Activated CD4-positive, alpha-beta memory T cell treated with anti-CD3 and anti-CD28 coated beads for 36 hours (primary cell): ENCODE results near the gene CTNNA2. TPM values are rescaled to one million over a fixed set of nuclear protein-coding genes. Genes with fewer than 3 reads are reported as not detected.

Source experiments
- CTCF ChIA-PET: fragments of 350-600 bp; sonication (Branson Sonifier 250); formaldehyde crosslinking; loops from one replicate; lab custom pipeline; 2021; ENCODE audit warnings: antibody characterized with exemption, inconsistent platforms; lab: Charles Lee
- POLR2A ChIA-PET: fragments of 350-600 bp; sonication (Branson Sonifier 250); formaldehyde crosslinking; loops from one replicate; lab custom pipeline; 2021; ENCODE audit warnings: antibody characterized with exemption; lab: Charles Lee
- DNase-seq: peaks from one replicate; pipeline ENCODE4 v3.0.0-alpha.2; 2020
- H3K27ac Mint-ChIP-seq: one replicate; pipeline ENCODE4 v1.8.0; 2021; ENCODE audit warnings: mixed read lengths
- H3K27me3 Mint-ChIP-seq: one replicate; pipeline ENCODE4 v1.8.0; 2021; ENCODE audit warnings: mixed read lengths
- H3K36me3 Mint-ChIP-seq: one replicate; pipeline ENCODE4 v1.8.0; 2021; ENCODE audit warnings: mixed read lengths
- H3K4me1 Mint-ChIP-seq: one replicate; pipeline ENCODE4 v1.8.0; 2021; ENCODE audit warnings: low read depth, mixed read lengths
- H3K4me3 Mint-ChIP-seq: one replicate; pipeline ENCODE4 v1.8.0; 2021; ENCODE audit warnings: mild to moderate bottlenecking, mixed read lengths
- H3K9me3 Mint-ChIP-seq: one replicate; pipeline ENCODE4 v1.8.0; 2021; ENCODE audit warnings: mixed read lengths
- intact Hi-C: fragments of 100-400 bp; cut with micrococcal nuclease; formaldehyde crosslinking; loops from one replicate; pipeline ENCODE4 v1.15.1; 2023
- total RNA-seq, 2 experiments: library from RNA; stranded (reverse); gene quantifications; one replicate each; pipeline ENCODE4 v1.2.3, GENCODE V29; 2021

Gene CTNNA2
- total RNA-seq, 2 experiments from 2014 or later = not detected

GRCh38 chr2:80429251-80429650 lies 916.4 kb downstream of the CTNNA2 start:
- CTCF ChIA-PET = no interaction called here
- H3K4me3 Mint-ChIP-seq = no peak overlapping the region
- DNase-seq = no peak
- no peaks in the 10 kb centered on the region for H3K4me1 Mint-ChIP-seq
- H3K27ac Mint-ChIP-seq = no peak overlapping the region
- POLR2A ChIA-PET = no interaction called here
- H3K9me3 Mint-ChIP-seq = peaks cover 3% of the 10 kb centered on the region
- intact Hi-C loops = no loop called here
- no peaks in the 10 kb centered on the region for H3K36me3 Mint-ChIP-seq
- H3K27me3 Mint-ChIP-seq = no peaks in the 10 kb centered on the region

GRCh38 chr2:80437959-80438358 lies 925.1 kb downstream of the CTNNA2 start:
- no peaks in the 10 kb centered on the region for H3K27me3 Mint-ChIP-seq
- no peak overlapping the region for H3K4me3 Mint-ChIP-seq
- intact Hi-C loops = no loop called here
- H3K4me1 Mint-ChIP-seq = no peaks in the 10 kb centered on the region
- DNase-seq = no peak
- ChIA-PET POLR2A (no interaction called here), CTCF (no interaction called here)
- H3K27ac Mint-ChIP-seq = no peak overlapping the region
- H3K36me3 Mint-ChIP-seq = no peaks in the 10 kb centered on the region
- peaks cover 3% of the 10 kb centered on the region for H3K9me3 Mint-ChIP-seq

- POLR2A ChIA-PET = no interaction called here
- H3K36me3 Mint-ChIP-seq = no peaks in the 10 kb centered on the region
- no peak for DNase-seq
- intact Hi-C loops = no loop called here
- CTCF ChIA-PET = no interaction called here
- no peaks in the 10 kb centered on the region for H3K4me1 Mint-ChIP-seq
- no peak overlapping the region for H3K4me3 Mint-ChIP-seq
- H3K27me3 Mint-ChIP-seq = no peaks in the 10 kb centered on the region
- H3K9me3 Mint-ChIP-seq = peaks cover 5% of the 10 kb centered on the region
- no peak overlapping the region for H3K27ac Mint-ChIP-seq
Measured at GRCh38 chr2:80438686-80439085, 925.8 kb downstream of the CTNNA2 start.

GRCh38 chr2:80454628-80455027 lies 941.8 kb downstream of the CTNNA2 start:
- DNase-seq = no peak
- ChIA-PET CTCF (no interaction called here), POLR2A (no interaction called here)
- Mint-ChIP-seq H3K4me3 (no peak overlapping the region), H3K27me3 (no peaks in the 10 kb centered on the region), H3K27ac (no peak overlapping the region), H3K36me3 (no peaks in the 10 kb centered on the region), H3K4me1 (no peaks in the 10 kb centered on the region), H3K9me3 (peaks cover 4% of the 10 kb centered on the region)
- intact Hi-C loops = no loop called here

- ChIA-PET POLR2A (no interaction called here), CTCF (no interaction called here)
- intact Hi-C loops = no loop called here
Measured at GRCh38 chr2:80459028-80459427, 946.2 kb downstream of the CTNNA2 start.

GRCh38 chr2:80461505-80462197 lies 948.8 kb downstream of the CTNNA2 start:
- Mint-ChIP-seq H3K4me1 (no peaks in the 10 kb centered on the region), H3K27ac (no peak overlapping the region), H3K4me3 (no peak overlapping the region), H3K27me3 (no peaks in the 10 kb centered on the region), H3K36me3 (no peaks in the 10 kb centered on the region), H3K9me3 (peaks cover 10% of the 10 kb centered on the region)
- intact Hi-C loops = no loop called here
- CTCF ChIA-PET = no interaction called here
- POLR2A ChIA-PET = no interaction called here
- DNase-seq = no peak

More at GRCh38 chr2:80459028-80459427, 946.2 kb downstream of the CTNNA2 start:
- DNase-seq = no peak
- no peak overlapping the region for H3K4me3 Mint-ChIP-seq
- H3K36me3 Mint-ChIP-seq = no peaks in the 10 kb centered on the region
- H3K27ac Mint-ChIP-seq = no peak overlapping the region
- no peaks in the 10 kb centered on the region for H3K4me1 Mint-ChIP-seq
- H3K9me3 Mint-ChIP-seq = peaks cover 9% of the 10 kb centered on the region
- H3K27me3 Mint-ChIP-seq = no peaks in the 10 kb centered on the region

GRCh38 chr2:80462654-80463053 lies 949.8 kb downstream of the CTNNA2 start:
- ChIA-PET CTCF (no interaction called here), POLR2A (no interaction called here)
- no peak overlapping the region for H3K27ac Mint-ChIP-seq
- H3K9me3 Mint-ChIP-seq = peaks cover 12% of the 10 kb centered on the region
- H3K36me3 Mint-ChIP-seq = no peaks in the 10 kb centered on the region
- no peaks in the 10 kb centered on the region for H3K27me3 Mint-ChIP-seq
- no peak for DNase-seq
- H3K4me3 Mint-ChIP-seq = no peak overlapping the region
- intact Hi-C loops = no loop called here
- H3K4me1 Mint-ChIP-seq = no peaks in the 10 kb centered on the region

GRCh38 chr2:80464275-80464674 lies 951.4 kb downstream of the CTNNA2 start:
- Mint-ChIP-seq H3K4me3 (no peak overlapping the region), H3K9me3 (peaks cover 14% of the 10 kb centered on the region), H3K27me3 (no peaks in the 10 kb centered on the region), H3K27ac (no peak overlapping the region), H3K4me1 (no peaks in the 10 kb centered on the region), H3K36me3 (no peaks in the 10 kb centered on the region)
- no peak for DNase-seq
- ChIA-PET CTCF (no interaction called here), POLR2A (no interaction called here)
- intact Hi-C loops = no loop called here

GRCh38 chr2:80467262-80467811 lies 954.5 kb downstream of the CTNNA2 start:
- ChIA-PET CTCF (no interaction called here), POLR2A (no interaction called here)
- H3K4me1 Mint-ChIP-seq = no peaks in the 10 kb centered on the region
- H3K27ac Mint-ChIP-seq = no peak overlapping the region
- intact Hi-C loops = no loop called here
- no peaks in the 10 kb centered on the region for H3K36me3 Mint-ChIP-seq
- H3K27me3 Mint-ChIP-seq = no peaks in the 10 kb centered on the region
- H3K9me3 Mint-ChIP-seq = peaks cover 14% of the 10 kb centered on the region
- no peak for DNase-seq
- H3K4me3 Mint-ChIP-seq = no peak overlapping the region

GRCh38 chr2:80469428-80469827 lies 956.6 kb downstream of the CTNNA2 start:
- ChIA-PET POLR2A (no interaction called here), CTCF (no interaction called here)
- peaks cover 8% of the 10 kb centered on the region for H3K9me3 Mint-ChIP-seq
- no peak overlapping the region for H3K27ac Mint-ChIP-seq
- no peak for DNase-seq
- no peaks in the 10 kb centered on the region for H3K27me3 Mint-ChIP-seq
- H3K4me1 Mint-ChIP-seq = no peaks in the 10 kb centered on the region
- no peaks in the 10 kb centered on the region for H3K36me3 Mint-ChIP-seq
- no peak overlapping the region for H3K4me3 Mint-ChIP-seq
- intact Hi-C loops = no loop called here

GRCh38 chr2:80473069-80473468 lies 960.2 kb downstream of the CTNNA2 start:
- intact Hi-C loops = no loop called here
- CTCF ChIA-PET = no interaction called here
- H3K4me1 Mint-ChIP-seq = no peaks in the 10 kb centered on the region
- H3K9me3 Mint-ChIP-seq = peaks cover 4% of the 10 kb centered on the region
- H3K27ac Mint-ChIP-seq = no peak overlapping the region
- no peaks in the 10 kb centered on the region for H3K36me3 Mint-ChIP-seq
- no peaks in the 10 kb centered on the region for H3K27me3 Mint-ChIP-seq
- POLR2A ChIA-PET = no interaction called here
- no peak for DNase-seq
- no peak overlapping the region for H3K4me3 Mint-ChIP-seq

- Mint-ChIP-seq H3K9me3 (peaks cover 4% of the 10 kb centered on the region), H3K27me3 (no peaks in the 10 kb centered on the region), H3K4me1 (no peaks in the 10 kb centered on the region), H3K27ac (no peak overlapping the region), H3K36me3 (no peaks in the 10 kb centered on the region), H3K4me3 (no peak overlapping the region)
- ChIA-PET POLR2A (no interaction called here), CTCF (no interaction called here)
- no peak for DNase-seq
- intact Hi-C loops = no loop called here
Measured at GRCh38 chr2:80473796-80474195, 960.9 kb downstream of the CTNNA2 start.

- no peaks in the 10 kb centered on the region for H3K36me3 Mint-ChIP-seq
- peaks cover 4% of the 10 kb centered on the region for H3K9me3 Mint-ChIP-seq
- no peak overlapping the region for H3K27ac Mint-ChIP-seq
- no peaks in the 10 kb centered on the region for H3K4me1 Mint-ChIP-seq
- no peaks in the 10 kb centered on the region for H3K27me3 Mint-ChIP-seq
- ChIA-PET CTCF (no interaction called here), POLR2A (no interaction called here)
- intact Hi-C loops = no loop called here
- DNase-seq = no peak
- H3K4me3 Mint-ChIP-seq = no peak overlapping the region
Measured at GRCh38 chr2:80475970-80476369, 963.1 kb downstream of the CTNNA2 start.
